NOMO-1 (cell line): ENCODE data around the gene MBNL1.
"Not testable (repeated sequence)": the region's sequence is repeated elsewhere in the genome, so short reads cannot be mapped to it uniquely, and the experiment has no call there.

Experiments
- DNase-seq, 2 experiments: peaks; one replicate each; lab custom pipeline; 2025; ENCODE audit not compliant: unreplicated experiment in 2 of 2; lab: John Stamatoyannopoulos, UW

The MBNL1 gene

DNA sequence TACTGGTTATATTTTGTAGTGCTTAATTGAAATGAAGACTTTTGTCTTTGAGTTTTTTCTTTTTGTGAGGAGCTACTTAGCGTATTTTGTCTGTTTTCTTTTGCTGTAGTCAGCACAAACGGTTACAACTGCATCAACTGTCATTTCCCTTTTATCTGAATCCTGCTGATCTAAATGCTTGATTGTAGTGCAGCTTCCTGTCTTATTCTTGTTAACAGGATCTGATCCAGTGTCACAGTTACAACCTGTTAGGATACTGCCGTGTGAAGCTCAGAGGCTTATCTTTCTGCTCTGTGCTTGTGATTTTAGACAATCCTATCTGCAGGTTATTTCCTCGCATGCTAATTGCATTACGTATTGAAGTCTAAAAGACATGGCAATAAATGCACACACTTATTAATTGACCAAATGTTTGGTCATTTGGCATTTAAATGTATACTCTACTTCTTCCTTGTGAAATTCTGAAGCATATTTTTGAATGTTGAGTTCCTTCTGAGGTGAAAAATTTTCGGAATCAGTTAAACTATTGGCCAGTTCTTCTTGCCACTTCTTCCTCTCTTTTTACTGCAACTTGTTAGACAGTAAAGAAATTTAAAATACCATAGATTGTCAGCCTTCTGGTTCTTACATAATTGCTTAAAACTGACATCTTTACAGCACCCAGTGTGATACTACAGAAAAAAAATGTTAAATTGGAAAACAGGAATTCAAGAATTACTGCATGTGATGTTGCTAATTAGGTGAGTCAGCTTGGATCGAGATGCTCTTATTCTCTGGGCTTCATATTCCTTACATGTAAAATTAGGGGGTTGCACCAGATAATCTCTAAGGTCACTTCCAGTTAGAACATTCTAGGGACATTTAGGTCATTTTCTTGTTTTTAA, 168.2 kb downstream of the MBNL1 start:
- no peak for DNase-seq

DNA sequence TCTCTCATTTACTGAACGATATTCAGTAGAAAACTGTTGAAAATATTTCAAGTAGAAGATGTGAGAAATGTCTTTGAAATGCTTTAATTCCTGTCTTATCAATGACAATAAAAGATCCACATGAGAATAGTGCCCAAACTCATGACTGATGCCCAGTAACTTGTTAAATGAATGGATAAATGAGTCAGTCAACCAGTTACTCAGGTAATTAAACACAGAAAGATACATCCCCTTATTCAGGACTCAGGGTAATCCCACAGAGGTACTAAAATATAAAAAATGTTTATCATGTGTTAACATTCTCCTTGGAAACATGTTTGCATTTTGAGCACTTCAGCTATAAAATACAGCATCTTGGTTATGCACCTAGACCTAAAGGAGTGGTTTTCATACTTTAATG, 169.5 kb downstream of the MBNL1 start:
- DNase-seq: no peak

DNA sequence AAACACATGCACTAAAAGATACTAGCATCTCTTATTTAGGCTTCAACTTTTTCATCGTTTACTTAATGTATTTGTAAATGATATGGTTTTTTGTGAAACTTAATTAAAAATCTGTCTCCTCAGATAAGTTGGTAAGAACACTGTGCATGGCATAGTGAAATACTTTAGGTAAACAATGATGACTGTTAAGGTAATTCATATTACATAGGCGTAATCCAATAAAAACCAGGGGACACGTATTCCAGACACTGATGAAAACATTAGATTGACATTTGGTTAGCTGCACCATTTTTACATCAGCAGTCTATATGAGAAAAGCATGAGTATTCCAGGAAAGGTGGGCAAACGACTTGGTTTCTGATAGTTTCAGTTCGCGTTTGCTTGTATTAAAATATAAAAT, 170.0 kb downstream of the MBNL1 start:
- no peak for DNase-seq

DNA sequence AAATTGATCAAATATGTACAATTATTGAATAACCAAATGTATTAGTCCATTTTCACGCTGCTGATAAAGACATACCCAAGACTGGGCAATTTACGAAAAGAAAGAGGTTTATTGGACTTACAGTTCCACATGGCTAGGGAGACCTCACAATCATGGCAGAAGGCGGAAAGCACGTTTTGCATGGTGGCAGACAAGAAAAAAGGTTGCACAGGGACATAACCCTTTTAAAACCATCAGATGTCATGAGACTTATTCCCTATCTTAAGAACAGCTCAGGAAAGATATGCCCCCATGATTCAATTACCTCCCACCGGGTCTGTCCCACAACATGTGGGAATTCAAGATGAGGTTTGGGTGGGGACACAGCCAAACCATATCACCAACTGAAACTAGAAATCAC, 171.5 kb downstream of the MBNL1 start:
- not testable (repeated sequence) for DNase-seq

DNA sequence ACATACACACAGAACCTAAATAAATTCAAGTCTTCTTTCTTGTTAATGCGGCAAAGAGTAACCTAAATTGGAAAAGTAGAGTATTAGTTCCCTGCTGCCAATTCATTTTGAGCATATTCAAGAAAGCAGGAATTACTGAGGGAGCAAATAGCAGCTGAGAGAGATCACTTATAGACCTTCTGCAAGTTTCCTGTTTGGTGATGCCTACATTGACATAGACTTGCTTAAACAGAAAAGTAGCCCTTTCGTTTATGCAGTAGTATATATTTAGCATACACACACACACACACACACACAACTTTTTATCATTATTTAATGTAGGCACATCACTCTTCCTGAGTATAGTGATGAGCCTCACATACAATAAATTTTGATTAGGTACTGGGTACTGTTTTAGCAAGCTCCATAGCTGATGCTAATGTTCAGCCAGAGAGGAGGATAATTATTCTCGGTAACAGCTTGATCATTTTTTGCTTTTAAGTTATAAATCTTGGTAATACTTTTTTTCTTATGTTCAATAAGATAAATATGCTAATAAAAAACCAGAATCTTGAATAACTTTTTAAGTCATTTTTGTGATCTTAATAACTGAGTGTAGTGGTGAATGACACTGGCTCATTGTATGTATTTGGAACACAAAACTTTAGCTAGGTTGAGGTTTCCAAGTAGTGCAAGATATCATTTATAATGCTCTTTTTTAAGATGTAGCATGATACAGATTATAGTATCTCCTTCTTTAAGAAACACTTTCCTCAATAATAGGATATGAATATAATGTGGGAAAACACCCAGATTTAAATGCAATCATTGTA, 174.7 kb downstream of the MBNL1 start:
- no peak for DNase-seq

GRCh38 chr3:152444029-152444641, 175.4 kb downstream of the MBNL1 start:
- DNase-seq: peak in 1 of 2 experiments; percentile 28

GRCh38 chr3:152445212-152445611, 176.5 kb downstream of the MBNL1 start:
- DNase-seq: no peak

DNA sequence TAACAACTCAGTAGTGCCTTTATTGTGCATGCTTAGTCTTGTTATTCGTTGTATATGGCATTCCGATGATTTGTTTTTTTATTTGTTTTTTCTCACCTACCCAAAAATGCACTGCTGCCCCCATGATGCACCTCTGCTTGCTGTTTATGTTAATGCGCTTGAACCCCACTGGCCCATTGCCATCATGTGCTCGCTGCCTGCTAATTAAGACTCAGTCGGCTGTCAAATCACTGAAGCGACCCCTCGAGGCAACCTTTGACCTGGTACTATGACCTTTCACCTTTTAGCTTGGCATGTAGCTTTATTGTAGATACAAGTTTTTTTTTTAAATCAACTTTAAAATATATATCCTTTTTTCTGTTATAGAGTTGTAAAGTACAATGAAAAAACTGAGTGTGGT, 177.8 kb downstream of the MBNL1 start:
- DNase-seq: no peak

DNA sequence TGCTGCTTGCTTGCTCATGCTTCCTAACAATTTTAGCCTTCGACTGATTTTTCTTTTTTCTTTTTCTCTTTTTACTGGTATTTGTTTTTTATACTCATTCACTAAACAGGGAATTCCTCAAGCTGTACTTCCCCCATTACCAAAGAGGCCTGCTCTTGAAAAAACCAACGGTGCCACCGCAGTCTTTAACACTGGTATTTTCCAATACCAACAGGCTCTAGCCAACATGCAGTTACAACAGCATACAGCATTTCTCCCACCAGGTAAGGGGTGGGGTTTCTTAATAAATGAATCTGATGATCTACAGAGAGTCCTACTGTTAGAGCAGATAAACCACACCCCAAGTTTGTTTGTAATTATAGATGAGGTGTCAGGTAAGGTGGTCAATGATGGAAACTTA, 178.8 kb downstream of the MBNL1 start:
- DNase-seq: no peak

- DNase-seq: no peak
These were observed 179.4 kb downstream of the MBNL1 start for GRCh38 chr3:152448091-152448490.

DNA sequence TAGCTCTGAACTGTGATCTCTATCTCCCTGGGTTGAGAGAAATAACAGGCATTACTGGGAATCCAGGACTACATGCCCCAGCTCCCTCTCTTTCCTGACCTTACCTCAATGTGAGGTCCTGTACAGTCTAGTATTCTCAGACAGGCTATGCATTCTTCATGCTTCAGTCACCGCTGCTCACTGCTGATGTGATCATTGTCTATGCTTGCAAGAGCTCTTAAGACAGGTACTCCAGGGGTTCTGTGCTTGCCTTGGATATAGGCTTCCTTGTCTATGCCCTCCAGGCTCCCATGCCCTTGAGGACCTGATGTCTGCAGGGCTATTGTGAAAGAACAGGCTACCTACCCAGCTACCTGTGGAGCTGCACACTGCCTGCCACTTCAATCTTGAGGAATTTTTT, 183.6 kb downstream of the MBNL1 start:
- no peak for DNase-seq

DNA sequence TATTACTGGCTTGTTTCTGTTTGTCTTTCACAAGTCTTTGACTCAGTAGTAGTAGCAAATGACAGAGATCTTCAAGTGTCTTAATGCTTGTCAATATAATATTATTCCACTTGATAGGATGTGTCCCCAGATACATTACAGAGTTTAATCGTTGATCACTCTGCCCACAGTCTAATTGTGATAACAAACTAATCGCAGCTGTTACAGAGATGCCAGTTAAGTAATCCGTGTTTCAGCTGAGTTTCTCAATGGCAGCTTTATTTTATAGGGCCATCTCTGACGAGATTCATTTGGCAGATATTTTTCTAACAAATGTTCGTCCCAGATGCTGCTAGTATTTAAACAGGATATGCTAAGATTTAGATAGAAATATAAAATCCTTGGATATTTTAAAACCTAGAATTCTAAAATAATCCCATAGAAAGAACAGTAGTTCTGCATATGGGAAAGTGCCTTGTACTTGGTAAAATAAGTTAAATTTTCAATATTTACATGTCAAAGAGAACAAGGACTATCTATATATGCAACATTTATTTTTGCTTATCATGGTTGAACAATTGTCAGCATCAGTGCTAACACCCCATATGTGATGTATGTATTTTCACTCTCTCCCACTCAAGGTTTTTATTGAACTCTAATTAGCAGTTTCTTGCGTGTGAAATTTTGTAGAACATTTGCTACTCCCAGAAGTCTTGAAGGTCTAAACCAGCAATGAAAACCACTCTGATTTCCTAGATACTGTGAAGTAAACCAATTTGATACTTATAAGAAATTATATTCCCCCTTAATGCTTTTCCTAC, 185.5 kb downstream of the MBNL1 start:
- DNase-seq: no peak

DNA sequence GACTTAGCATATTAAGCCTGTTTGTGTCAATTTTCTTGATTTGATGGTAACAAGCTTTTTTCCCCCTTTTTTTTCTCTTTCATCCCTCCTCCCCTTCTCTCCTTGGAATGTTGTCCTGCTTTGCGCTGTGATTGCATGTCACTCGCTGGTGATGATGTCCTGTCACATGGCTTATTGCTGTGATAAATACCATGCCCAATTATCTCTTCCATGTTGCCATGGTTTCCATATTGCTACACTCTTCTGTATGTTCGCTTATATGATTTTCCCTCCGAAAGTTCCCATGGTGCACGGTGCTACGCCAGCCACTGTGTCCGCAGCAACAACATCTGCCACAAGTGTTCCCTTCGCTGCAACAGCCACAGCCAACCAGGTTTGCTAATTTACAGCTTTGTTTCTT, 187.3 kb downstream of the MBNL1 start:
- DNase-seq: no peak

DNA sequence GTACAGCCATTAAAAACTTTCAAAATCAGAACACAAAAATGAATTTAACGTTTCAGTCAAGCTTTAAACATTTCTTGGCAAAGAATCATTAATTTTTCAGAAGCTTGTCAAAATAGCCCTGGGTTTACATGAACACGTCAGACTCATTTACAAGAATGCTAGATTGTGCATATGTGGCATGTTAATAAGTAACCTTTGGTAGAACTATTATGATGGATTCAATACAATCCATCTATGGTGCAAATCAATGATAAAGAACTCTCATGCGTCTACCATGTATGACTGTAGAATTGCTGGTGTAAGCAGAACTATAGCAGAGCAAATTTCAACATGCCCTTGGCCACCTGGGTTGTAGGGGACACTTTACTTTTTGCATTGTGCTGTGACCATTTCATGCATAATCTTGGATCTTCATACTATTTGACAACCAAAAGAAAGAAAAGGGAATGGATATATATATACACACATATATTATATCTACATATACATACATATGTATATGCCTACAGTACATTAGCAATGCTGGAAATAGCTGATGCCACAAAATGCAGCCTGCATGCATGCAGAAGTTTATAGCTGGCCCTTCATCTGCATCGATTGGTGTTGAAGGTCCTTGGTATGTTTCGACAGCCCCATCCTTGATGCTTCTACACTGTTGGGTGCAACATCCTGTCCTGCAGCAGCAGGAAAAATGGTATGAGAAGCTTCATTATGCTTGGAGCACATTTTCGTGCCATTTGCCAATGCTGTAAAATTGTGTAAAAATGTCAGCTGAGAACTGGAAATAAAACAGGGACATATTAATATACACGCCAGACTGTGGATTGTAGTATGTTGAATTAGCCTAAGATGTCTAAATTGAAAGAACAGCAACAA, 189.0 kb downstream of the MBNL1 start:
- no peak for DNase-seq

- no peak for DNase-seq
These were observed 189.8 kb downstream of the MBNL1 start for GRCh38 chr3:152458376-152459117.

DNA sequence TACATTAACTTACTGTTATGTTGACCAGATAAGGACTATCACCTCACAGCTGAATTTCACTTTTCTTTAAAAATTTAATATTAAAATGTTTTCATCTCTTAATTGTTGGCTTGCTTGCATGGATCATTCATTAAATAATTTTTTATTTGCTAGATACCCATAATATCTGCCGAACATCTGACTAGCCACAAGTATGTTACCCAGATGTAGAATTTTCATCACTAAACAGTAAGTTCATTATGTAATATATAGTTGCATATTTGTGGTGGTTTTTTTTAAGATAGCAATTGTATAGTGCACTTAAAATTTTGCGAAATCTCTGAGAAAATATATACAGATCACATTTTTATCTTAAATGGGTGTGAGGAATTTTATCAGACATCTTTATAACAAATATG, 190.4 kb downstream of the MBNL1 start:
- DNase-seq: no peak

DNA sequence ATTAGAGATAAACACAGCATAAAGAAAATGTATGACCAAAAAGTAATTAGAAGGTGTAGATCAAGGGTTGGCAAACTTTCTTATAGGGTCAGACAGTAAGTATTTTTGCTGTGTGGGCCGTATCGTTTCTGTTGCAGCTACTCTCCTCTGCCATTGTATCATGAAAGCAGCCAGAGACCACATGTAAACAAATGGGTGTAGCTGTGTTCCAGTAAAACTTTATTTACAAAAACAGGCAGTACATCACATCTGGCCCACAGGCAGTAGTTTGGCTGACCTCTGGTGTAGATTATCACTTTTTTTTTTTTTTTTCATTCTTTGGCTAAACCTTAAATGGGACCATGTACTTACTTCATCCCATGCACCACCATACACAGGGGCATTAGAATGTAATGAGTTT, 190.8 kb downstream of the MBNL1 start:
- no peak for DNase-seq

GRCh38 chr3:152460936-152461335, 192.2 kb downstream of the MBNL1 start:
- no peak for DNase-seq

DNA sequence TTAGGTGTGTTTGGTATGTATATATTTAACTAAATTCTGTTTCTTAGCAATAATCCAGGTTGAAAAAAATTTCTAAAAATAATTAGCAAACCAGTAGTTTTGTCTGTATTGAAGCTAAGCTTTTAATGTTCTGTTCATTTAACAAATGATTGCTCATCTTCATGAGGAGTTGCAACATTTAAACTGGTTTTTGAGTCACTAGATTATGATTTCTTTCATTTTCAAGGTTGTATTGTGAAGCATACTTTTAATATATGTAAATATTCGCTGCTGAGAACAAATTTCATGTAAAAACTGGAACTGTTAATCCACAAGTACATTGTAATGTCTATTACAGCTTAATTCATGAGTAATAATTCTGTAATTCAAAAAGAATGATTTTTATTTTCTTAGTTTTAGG, 192.7 kb downstream of the MBNL1 start:
- peak in 1 of 2 experiments; percentile 28 for DNase-seq
